GM19467 (cell line): ENCODE measurements around the gene TRPV2.

Experiments used
- ATAC-seq: cut with Tn5 transposase; IDR thresholded peaks from one replicate; pipeline ENCODE4 v1.9.1; 2021; ENCODE audit warnings: mild to moderate bottlenecking, moderate library complexity; ENCODE audit not compliant: unreplicated experiment

TRPV2 gene

GRCh38 chr17:16453493-16453851 lies 38.1 kb downstream of the TRPV2 start:
- no peak for ATAC-seq

- no peak for ATAC-seq
Observed at GRCh38 chr17:16455997-16456741, 40.8 kb downstream of the TRPV2 start.

GRCh38 chr17:16456742-16457316 lies 41.5 kb downstream of the TRPV2 start:
- no peak for ATAC-seq

- ATAC-seq, result no peak
Observed at GRCh38 chr17:16459271-16459670, 43.9 kb downstream of the TRPV2 start.

- no peak for ATAC-seq
Observed at GRCh38 chr17:16459855-16460550, 44.6 kb downstream of the TRPV2 start.

- no peak for ATAC-seq
Observed at GRCh38 chr17:16460796-16461605, 45.6 kb downstream of the TRPV2 start.

GRCh38 chr17:16461606-16461866 lies 46.2 kb downstream of the TRPV2 start:
- no peak for ATAC-seq

- ATAC-seq, result no peak
Observed at GRCh38 chr17:16462070-16462864, 46.9 kb downstream of the TRPV2 start.

- no peak for ATAC-seq
Observed at GRCh38 chr17:16463358-16464302, 48.3 kb downstream of the TRPV2 start.

- ATAC-seq, result no peak
Observed at GRCh38 chr17:16464303-16465051, 49.1 kb downstream of the TRPV2 start.

GRCh38 chr17:16465052-16465312 lies 49.6 kb downstream of the TRPV2 start:
- no peak for ATAC-seq

- no peak for ATAC-seq
Observed at GRCh38 chr17:16465861-16466338, 50.5 kb downstream of the TRPV2 start.

GRCh38 chr17:16466407-16466806 lies 51.0 kb downstream of the TRPV2 start:
- no peak for ATAC-seq

GRCh38 chr17:16467044-16467443 lies 51.7 kb downstream of the TRPV2 start:
- no peak for ATAC-seq

- no peak for ATAC-seq
Observed at GRCh38 chr17:16467886-16468285, 52.5 kb downstream of the TRPV2 start.

GRCh38 chr17:16468428-16468992 lies 53.1 kb downstream of the TRPV2 start:
- ATAC-seq, result no peak

- ATAC-seq, result no peak
Observed at GRCh38 chr17:16470265-16470664, 54.9 kb downstream of the TRPV2 start.

- ATAC-seq, result no peak
Observed at GRCh38 chr17:16471295-16471694, 55.9 kb downstream of the TRPV2 start.

GRCh38 chr17:16472539-16472938 lies 57.2 kb downstream of the TRPV2 start:
- no peak for ATAC-seq
